HepG2 (cell line): ENCODE data around the gene ZNF281.

Experiments
- ZNF775 ChIP-seq: sonication (generic); formaldehyde crosslinking; IDR thresholded peaks from 2 replicates; pipeline ENCODE4 v1.4.0; 2020; ENCODE audit warnings: missing genetic modification reagents, mild to moderate bottlenecking, moderate library complexity, borderline replicate concordance
- TF ChIP-seq, protein P1 (sequence below): sonication (generic); formaldehyde crosslinking; IDR thresholded peaks from 2 replicates; pipeline ENCODE4 v1.8.0; 2022; ENCODE audit warnings: mild to moderate bottlenecking, missing genetic modification reagents; ENCODE audit not compliant: insufficient replicate concordance

DNA sequence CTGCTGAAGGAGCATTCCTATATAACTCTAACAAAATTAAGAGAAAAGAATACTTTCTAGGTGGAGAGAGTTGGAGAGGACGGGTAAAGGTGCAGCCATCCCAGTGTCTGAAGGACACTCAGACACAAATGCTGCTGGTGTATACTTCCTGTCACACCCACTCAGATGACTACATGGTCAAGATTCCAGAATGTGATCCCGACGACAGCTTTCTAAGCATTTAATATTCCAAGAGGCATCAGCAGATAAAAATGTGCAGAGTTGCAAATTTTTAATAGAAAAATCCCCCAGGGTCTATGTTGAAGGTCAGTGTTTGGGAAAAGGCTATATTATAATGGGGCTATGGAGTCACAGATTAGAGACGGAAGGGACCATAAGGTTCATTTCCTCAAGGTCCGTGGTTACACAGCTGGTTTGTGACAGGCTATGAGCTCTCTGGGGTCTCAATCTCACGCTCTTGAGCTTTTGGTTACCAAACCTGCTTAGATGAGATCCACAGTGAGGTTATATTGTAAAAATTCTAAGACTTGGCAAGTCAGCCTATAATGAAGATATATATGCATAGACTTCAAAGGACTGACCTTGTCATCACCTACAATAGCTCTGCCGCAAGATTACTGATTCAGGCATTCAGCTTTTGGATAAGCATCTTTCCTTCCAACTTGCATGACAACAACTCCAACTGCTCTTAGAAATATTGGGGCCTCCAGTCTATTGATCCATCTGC is 35.1 kb downstream of the ZNF281 start:
- no peak for TF ChIP-seq ZNF775
- TF ChIP-seq, protein P1, sequence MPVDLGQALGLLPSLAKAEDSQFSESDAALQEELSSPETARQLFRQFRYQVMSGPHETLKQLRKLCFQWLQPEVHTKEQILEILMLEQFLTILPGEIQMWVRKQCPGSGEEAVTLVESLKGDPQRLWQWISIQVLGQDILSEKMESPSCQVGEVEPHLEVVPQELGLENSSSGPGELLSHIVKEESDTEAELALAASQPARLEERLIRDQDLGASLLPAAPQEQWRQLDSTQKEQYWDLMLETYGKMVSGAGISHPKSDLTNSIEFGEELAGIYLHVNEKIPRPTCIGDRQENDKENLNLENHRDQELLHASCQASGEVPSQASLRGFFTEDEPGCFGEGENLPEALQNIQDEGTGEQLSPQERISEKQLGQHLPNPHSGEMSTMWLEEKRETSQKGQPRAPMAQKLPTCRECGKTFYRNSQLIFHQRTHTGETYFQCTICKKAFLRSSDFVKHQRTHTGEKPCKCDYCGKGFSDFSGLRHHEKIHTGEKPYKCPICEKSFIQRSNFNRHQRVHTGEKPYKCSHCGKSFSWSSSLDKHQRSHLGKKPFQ: no peak
